Right lobe of liver (tissue), 6 donors: ENCODE results near the gene CYP4F22. TPM values are rescaled to one million over a fixed set of nuclear protein-coding genes. Genes with fewer than 3 reads are reported as not detected.

Experiments
- ATAC-seq, 4 donors: fragments of 200-7000 bp; cut with Tn5 transposase; one replicate each; pipeline ENCODE4 v1.9.1; 2020; ENCODE audit warnings: mild to moderate bottlenecking in 4 of 4, moderate library complexity in 4 of 4
- DNase-seq, 3 donors: peaks; one replicate each; pipeline ENCODE4 v3.0.0-alpha.2; 2020
- H3K27ac ChIP-seq, 3 donors: fragments of 200-600 bp; one replicate each; pipeline ENCODE4 v1.8.0; 2022
- H3K27me3 ChIP-seq, 2 donors: fragments of 200-600 bp; one replicate each; pipeline ENCODE4 v1.8.0; 2022
- H3K36me3 ChIP-seq, 4 donors: fragments of 200-600 bp; sonication (generic) in 1 of 4; one replicate each; pipeline versions ENCODE4 v1.5.1 to v1.8.0; 2017 to 2022; ENCODE audit warnings: control low read depth in 1 of 4
- H3K4me1 ChIP-seq, 4 donors: fragments of 200-600 bp; sonication (generic) in 1 of 4; one replicate each; pipeline versions ENCODE4 v1.5.1 to v1.8.0; 2017 to 2022; ENCODE audit warnings: control low read depth in 1 of 4
- H3K4me3 ChIP-seq, 3 donors: fragments of 200-600 bp; one replicate each; pipeline ENCODE4 v1.8.0; 2022
- H3K9me3 ChIP-seq, 4 donors: fragments of 200-600 bp; sonication (generic) in 1 of 4; one replicate each; pipeline versions ENCODE4 v1.5.1 to v1.8.0; 2017 to 2022; ENCODE audit warnings: control low read depth in 1 of 4
- CTCF ChIP-seq, 4 donors: fragments of 200-600 bp in 3 of 4; fragments of 450-650 bp in 1 of 4; IDR thresholded peaks; one replicate each; pipeline versions ENCODE4 v1.5.1 to v1.8.0; 2016 to 2022; ENCODE audit warnings: antibody characterized with exemption in 4 of 4, mild to moderate bottlenecking in 2 of 4
- POLR2A ChIP-seq: fragments of 450-650 bp; IDR thresholded peaks from one replicate; pipeline ENCODE4 v1.6.1; 2017; ENCODE audit warnings: antibody characterized with exemption, mild to moderate bottlenecking
- WGBS: methylation state at CpG from one replicate; pipeline ENCODE4 v1.1.6; 2018; ENCODE audit warnings: low coverage, low lambda C conversion rate; ENCODE audit not compliant: insufficient coverage; ENCODE audit errors: missing lambda C conversion rate; 5-methylcytosine and 5-hydroxymethylcytosine counted together
- intact Hi-C, 2 donors: fragments of 100-400 bp; cut with DNase I; formaldehyde crosslinking; loops; one replicate each; pipeline versions ENCODE4 v1.11.2 to v1.14.1; 2022
- total RNA-seq, 6 experiments: library from RNA; depleted of rRNA in 2 of 6; stranded (reverse); fragments of >200 nt in 2 of 6; fragmentation: NEBNext Ultra II Directional in 3 of 6; extraction: Animal tissue kit (Norgen Biotek cat#: 25700) in 3 of 6; gene quantifications; one replicate each; pipeline versions ENCODE4 v1.1.0 to v1.2.4, GENCODE V29; 2016 to 2023
- donor health status: DM: no; HTN: yes; CAD: no.
- donor health status: DM: no; HTN: no; CAD: no.
- donor health status: DM: no; HTN: no; CAD: no.
- donor health status: DM: no; HTN: yes; CAD: no.
- donor health status: DM: no; HTN: yes; CAD: no.

Gene CYP4F22
- total RNA-seq, 6 experiments from 2014 or later = 0.95 to 6.0 (median 4.5) TPM

DNA sequence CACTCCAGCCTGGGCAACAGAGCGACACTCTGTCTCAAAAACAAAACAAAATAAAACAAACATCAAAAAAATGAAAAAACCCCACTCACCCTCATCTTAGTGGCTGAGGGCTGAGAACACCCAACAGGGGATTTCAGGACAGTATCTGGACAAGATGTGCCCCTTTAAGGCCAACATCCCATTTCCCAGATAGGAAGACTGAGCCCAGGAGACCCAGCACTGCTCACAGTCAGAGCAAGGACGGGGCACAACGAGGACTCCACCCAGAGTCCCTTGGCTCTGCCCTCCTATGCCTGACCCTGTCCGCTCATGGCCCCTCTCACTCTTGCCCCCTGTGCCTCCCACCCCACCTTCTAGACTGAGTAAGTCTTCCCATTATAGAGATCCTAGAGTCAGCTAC lies 53.8 kb downstream of the CYP4F22 start:
- peaks cover 0 to 5% (median 0%) of the 10 kb centered on the region in 4 donors for H3K4me1 ChIP-seq
- no peak overlapping the region for H3K27ac ChIP-seq
- H3K4me3 ChIP-seq = no peak overlapping the region
- no peak for TF ChIP-seq CTCF (IDR thresholded peaks at IDR 0.05)
- TF ChIP-seq POLR2A = no peak
- WGBS = 89% methylated on average over 3 of the region's 4 CpGs
- no peak for ATAC-seq
- intact Hi-C loops = loop anchor here in 1 of 2 donors (10.0 kb wide), 1 partner anchor 397 kb away; no protein-coding TSS in a partner anchor
- no peaks in the 10 kb centered on the region for H3K36me3 ChIP-seq
- H3K27me3 ChIP-seq = no peaks in the 10 kb centered on the region
- no peaks in the 10 kb centered on the region for H3K9me3 ChIP-seq
- DNase-seq = peak in 1 of 3 donors; percentile 16

GRCh38 chr19:15562861-15563260 lies 54.5 kb downstream of the CYP4F22 start:
- Histone ChIP-seq H3K4me1 (peaks cover 0 to 5% (median 0%) of the 10 kb centered on the region in 4 donors), H3K9me3 (no peaks in the 10 kb centered on the region), H3K27ac (no peak overlapping the region), H3K4me3 (no peak overlapping the region), H3K27me3 (no peaks in the 10 kb centered on the region), H3K36me3 (no peaks in the 10 kb centered on the region)
- intact Hi-C loops = loop anchor here in 1 of 2 donors (10.0 kb wide), 1 partner anchor 398 kb away; no protein-coding TSS in a partner anchor
- DNase-seq = peak in 1 of 3 donors; percentile 30
- TF ChIP-seq POLR2A = no peak
- no peak for TF ChIP-seq CTCF (IDR thresholded peaks at IDR 0.05)
- ATAC-seq = peak in 2 of 4 donors; percentile 16 to 22
- WGBS = 23% methylated on average over 2 of the region's 3 CpGs

DNA sequence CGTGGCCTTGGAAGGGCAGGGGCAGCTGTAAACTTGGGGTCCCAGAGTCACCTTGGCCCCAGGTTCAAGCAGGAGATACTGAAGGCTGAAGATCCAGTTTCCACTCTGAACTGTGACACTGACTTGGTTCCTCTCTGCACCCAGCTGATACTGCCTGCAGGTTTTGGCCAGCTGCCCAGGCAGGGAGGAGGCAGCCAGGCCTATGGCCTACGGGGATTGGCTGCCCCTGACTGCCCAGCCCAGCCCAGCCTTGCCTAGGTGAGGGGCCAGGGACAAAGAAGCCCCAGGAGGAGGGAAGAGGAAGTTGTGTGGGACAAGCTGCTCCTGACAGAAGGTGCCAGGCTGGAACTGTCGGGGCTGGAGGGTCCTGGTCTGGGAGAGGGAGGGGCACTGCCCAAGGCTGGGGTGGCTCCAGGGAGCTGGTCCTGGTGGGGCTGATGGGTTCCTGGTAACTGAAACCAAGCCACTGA lies 55.0 kb downstream of the CYP4F22 start:
- 9% methylated on average over 3 of the region's 3 CpGs for WGBS
- intact Hi-C loops = loop anchor here in 1 of 2 donors (10.0 kb wide), 1 partner anchor 399 kb away; no protein-coding TSS in a partner anchor
- peak; percentile 84 to 95 (median 90) for ATAC-seq

DNA sequence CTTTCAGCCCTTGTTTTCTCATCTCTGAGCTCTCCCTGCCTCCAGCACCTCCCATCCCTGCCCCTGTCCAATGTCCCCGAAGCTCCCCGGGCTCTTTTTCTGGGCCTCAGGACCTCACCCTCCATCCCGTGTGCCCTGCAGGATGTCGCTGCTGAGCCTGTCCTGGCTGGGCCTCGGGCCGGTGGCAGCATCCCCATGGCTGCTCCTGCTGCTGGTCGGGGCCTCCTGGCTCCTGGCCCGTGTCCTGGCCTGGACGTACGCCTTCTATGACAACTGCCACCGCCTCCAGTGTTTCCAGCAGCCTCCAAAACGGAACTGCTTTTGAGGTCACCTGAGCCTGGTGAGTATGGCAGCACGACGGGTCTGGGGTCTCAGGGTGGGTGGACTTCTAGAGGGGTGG lies 55.6 kb downstream of the CYP4F22 start:
- Histone ChIP-seq H3K36me3 (no peaks in the 10 kb centered on the region), H3K9me3 (no peaks in the 10 kb centered on the region), H3K4me1 (peaks cover 0 to 5% (median 0%) of the 10 kb centered on the region in 4 donors), H3K4me3 (no peak overlapping the region), H3K27me3 (no peaks in the 10 kb centered on the region), H3K27ac (no peak overlapping the region)
- intact Hi-C loops = loop anchor here in 1 of 2 donors (10.0 kb wide), 1 partner anchor 399 kb away; no protein-coding TSS in a partner anchor
- ATAC-seq (no peak), DNase-seq (peak in 1 of 3 donors; percentile 39)
- no peak for TF ChIP-seq CTCF (IDR thresholded peaks at IDR 0.05)
- no peak for TF ChIP-seq POLR2A
- 75% methylated on average over 4 of the region's 14 CpGs for WGBS

More for the DNA sequence above, 55.0 kb downstream of the CYP4F22 start:
- no peaks in the 10 kb centered on the region for H3K27me3 ChIP-seq
- DNase-seq = peak; percentile 65 to 75 (median 73)
- H3K4me1 ChIP-seq = peaks cover 0 to 5% (median 0%) of the 10 kb centered on the region in 4 donors
- no peak overlapping the region for H3K27ac ChIP-seq
- H3K4me3 ChIP-seq = no peak overlapping the region
- TF ChIP-seq POLR2A (no peak), CTCF (IDR thresholded peaks at IDR 0.05) (no peak)
- no peaks in the 10 kb centered on the region for H3K36me3 ChIP-seq
- H3K9me3 ChIP-seq = no peaks in the 10 kb centered on the region
